GM12878 (cell line): ENCODE measurements around the gene SLC12A5.

Experiments used
- ATF7 ChIP-seq: fragments of 450-650 bp; IDR thresholded peaks from 2 replicates; pipeline ENCODE4 v1.6.1; 2016; ENCODE audit warnings: low read depth, mild to moderate bottlenecking
- BCL11A ChIP-seq: IDR thresholded peaks from 2 replicates; pipeline ENCODE4 v1.6.1; 2011; ENCODE audit warnings: low read depth, low read length
- CTCF ChIP-seq, 3 experiments: IDR thresholded peaks in 2 of 3; conservative IDR thresholded peaks in 1 of 3; 2 replicates each; pipeline ENCODE4 v1.5.1; 2011; ENCODE audit warnings: low read depth in 3 of 3, low read length in 3 of 3, mild to moderate bottlenecking in 3 of 3, control low read depth in 2 of 3, moderate library complexity in 2 of 3, inconsistent platforms in 1 of 3, mixed read lengths in 1 of 3; ENCODE audit not compliant: control insufficient read depth in 2 of 3, insufficient read depth in 1 of 3; ENCODE audit errors: extremely low read depth in 1 of 3
- GABPA ChIP-seq: IDR thresholded peaks from 2 replicates; pipeline ENCODE4 v1.6.1; 2014; ENCODE audit warnings: antibody characterized with exemption, low read depth, mild to moderate bottlenecking, inconsistent platforms
- IRF5 ChIP-seq: fragments of 450-650 bp; IDR thresholded peaks from 2 replicates; pipeline ENCODE4 v1.6.1; 2017; ENCODE audit warnings: borderline replicate concordance
- KDM1A ChIP-seq: fragments of 200-600 bp; sonication (generic); IDR thresholded peaks from 2 replicates; pipeline ENCODE4 v1.6.1; 2016; ENCODE audit warnings: borderline replicate concordance
- POLR2A ChIP-seq: IDR thresholded peaks from 2 replicates; pipeline ENCODE4 v1.6.1; 2011; ENCODE audit warnings: low read depth, mild to moderate bottlenecking, low read length
- RAD21 ChIP-seq: IDR thresholded peaks from 2 replicates; pipeline ENCODE4 v1.6.1; 2011; ENCODE audit warnings: mild to moderate bottlenecking, low read depth, low read length, moderate library complexity; ENCODE audit not compliant: insufficient read depth
- RCOR1 ChIP-seq: conservative IDR thresholded peaks from 2 replicates; pipeline ENCODE4 v1.6.1; 2012; ENCODE audit warnings: low read depth, low read length, improper control_type of control experiment
- REST ChIP-seq: IDR thresholded peaks from 2 replicates; pipeline ENCODE4 v1.6.1; 2012; ENCODE audit warnings: mild to moderate bottlenecking, low read depth, low read length
- SIN3A ChIP-seq: IDR thresholded peaks from 2 replicates; pipeline ENCODE4 v1.6.1; 2012; ENCODE audit warnings: low read depth, low read length, improper control_type of control experiment
- YY1 ChIP-seq: IDR thresholded peaks from 2 replicates; pipeline ENCODE4 v1.6.1; 2011; ENCODE audit warnings: low read depth, mild to moderate bottlenecking, low read length
- ZNF217 ChIP-seq: fragments of 450-650 bp; IDR thresholded peaks from 2 replicates; pipeline ENCODE4 v1.6.1; 2017; ENCODE audit warnings: antibody characterized with exemption, mild to moderate bottlenecking

GRCh38 chr20:46060975-46061374 is 32.0 kb downstream of the SLC12A5 start:
- no peak for TF ChIP-seq CTCF (IDR thresholded peaks at IDR 0.05 in 2 of 3, conservative IDR thresholded peaks at IDR 0.05 in 1 of 3; ENCODE audit: control insufficient read depth in 2 of 3, extremely low read depth in 1 of 3, insufficient read depth in 1 of 3, low read depth in 3 of 3, low read length in 3 of 3)
- no peak for TF ChIP-seq YY1
- TF ChIP-seq POLR2A = no peak
- TF ChIP-seq IRF5 = no peak
- TF ChIP-seq REST = no peak
- TF ChIP-seq BCL11A = no peak
- no peak for TF ChIP-seq ZNF217
- TF ChIP-seq KDM1A = no peak
- no peak for TF ChIP-seq GABPA
- no peak for TF ChIP-seq RCOR1
- TF ChIP-seq SIN3A = no peak
- no peak for TF ChIP-seq RAD21
- TF ChIP-seq ATF7 = no peak
